Activated CD8-positive, alpha-beta T cell treated with anti-CD3 and anti-CD28 coated beads for 36 hours (primary cell): ENCODE measurements around the gene PIP5K1C. TPM values are rescaled to one million over a fixed set of nuclear protein-coding genes. Genes with fewer than 3 reads are reported as not detected.
A peak's percentile ranks its signal among the peaks of the same experiment; 100 is the strongest.

Experiments
- ATAC-seq: fragments of 200-7000 bp; cut with Tn5 transposase; one replicate; pipeline ENCODE4 v1.10.0; 2021; ENCODE audit warnings: mild to moderate bottlenecking, moderate library complexity
- CTCF ChIA-PET: fragments of 350-600 bp; sonication (Branson Sonifier 250); formaldehyde crosslinking; loops from one replicate; lab custom pipeline; 2021; ENCODE audit warnings: antibody characterized with exemption; lab: Charles Lee
- POLR2A ChIA-PET: fragments of 350-600 bp; sonication (Branson Sonifier 250); formaldehyde crosslinking; loops from one replicate; lab custom pipeline; 2021; ENCODE audit warnings: antibody characterized with exemption; lab: Charles Lee
- DNase-seq: peaks from one replicate; pipeline ENCODE4 v3.0.0-alpha.2; 2020
- H3K27ac Mint-ChIP-seq: one replicate; pipeline ENCODE4 v1.8.0; 2021; ENCODE audit warnings: mild to moderate bottlenecking, mixed read lengths
- H3K27me3 Mint-ChIP-seq: one replicate; pipeline ENCODE4 v1.8.0; 2021; ENCODE audit warnings: mixed read lengths
- H3K36me3 Mint-ChIP-seq: one replicate; pipeline ENCODE4 v1.8.0; 2021; ENCODE audit warnings: low read depth, mixed read lengths
- H3K4me1 Mint-ChIP-seq: one replicate; pipeline ENCODE4 v1.8.0; 2021; ENCODE audit warnings: low read depth, mixed read lengths
- H3K4me3 Mint-ChIP-seq: one replicate; pipeline ENCODE4 v1.8.0; 2021; ENCODE audit warnings: mild to moderate bottlenecking, moderate library complexity, mixed read lengths
- H3K9me3 Mint-ChIP-seq: one replicate; pipeline ENCODE4 v1.8.0; 2021; ENCODE audit warnings: mixed read lengths
- intact Hi-C: fragments of 100-400 bp; cut with micrococcal nuclease; formaldehyde crosslinking; loops from one replicate; pipeline ENCODE4 v1.10.0; 2022
- total RNA-seq, 2 experiments: library from RNA; stranded (reverse); gene quantifications; one replicate each; pipeline ENCODE4 v1.2.3, GENCODE V29; 2021
- TF ChIP-seq, protein P1 (sequence below): fragments of 200-600 bp; IDR thresholded peaks from one replicate; pipeline ENCODE4 v1.8.0; 2022; ENCODE audit warnings: antibody characterized with exemption, mild to moderate bottlenecking

The PIP5K1C gene
- total RNA-seq, 2 experiments from 2014 or later: 20.4 to 22.2 TPM

DNA sequence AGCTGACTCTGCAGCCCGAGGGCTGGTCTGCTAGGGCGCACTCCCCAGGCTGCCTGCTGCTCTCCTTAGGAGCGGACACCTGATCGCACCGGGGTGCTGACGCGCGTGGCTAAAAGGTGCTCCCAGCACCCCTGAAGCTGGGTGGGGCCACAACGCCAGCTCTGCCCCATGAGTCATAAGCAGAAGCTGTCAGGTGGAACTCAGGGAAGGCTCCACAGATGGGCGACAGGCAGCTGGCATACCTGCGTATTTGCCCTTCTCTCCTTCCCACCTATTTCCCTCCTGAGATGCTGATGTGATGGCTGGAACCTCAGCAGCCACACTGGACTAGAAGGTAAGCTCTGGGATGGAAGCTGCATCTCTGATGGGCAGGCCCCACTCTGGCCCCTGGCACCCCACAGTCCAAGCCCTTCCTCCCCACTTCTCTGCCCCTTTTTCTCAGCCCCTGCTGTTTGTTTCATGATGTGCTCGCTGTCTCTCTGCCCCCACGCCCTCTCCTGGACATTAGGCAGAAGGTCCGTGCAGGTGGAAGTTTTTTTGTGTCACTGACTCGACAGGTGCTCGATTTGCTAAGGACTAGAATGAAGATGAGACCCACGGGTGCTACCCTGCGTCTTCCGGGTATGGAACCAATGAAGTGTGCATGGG is 43.4 kb downstream of the PIP5K1C start:
- Mint-ChIP-seq H3K27ac (no peak overlapping the region), H3K4me1 (no peaks in the 10 kb centered on the region), H3K36me3 (peaks cover 20% of the 10 kb centered on the region), H3K27me3 (no peaks in the 10 kb centered on the region), H3K4me3 (no peak overlapping the region), H3K9me3 (no peaks in the 10 kb centered on the region)
- ChIA-PET CTCF (interaction anchor here (1.0 kb wide), 1 partner anchor 9 kb away, joined by 3 read pairs; no protein-coding TSS in a partner anchor), POLR2A (interaction anchor here (0.6 to 1.5 kb wide), 2 partner anchors 118 to 984 kb away, joined by 3 read pairs; partner anchors contain the start of gene TEKTIP1)
- intact Hi-C loops: no loop called here
- ATAC-seq (no peak), DNase-seq (no peak)
- TF ChIP-seq, protein P1, sequence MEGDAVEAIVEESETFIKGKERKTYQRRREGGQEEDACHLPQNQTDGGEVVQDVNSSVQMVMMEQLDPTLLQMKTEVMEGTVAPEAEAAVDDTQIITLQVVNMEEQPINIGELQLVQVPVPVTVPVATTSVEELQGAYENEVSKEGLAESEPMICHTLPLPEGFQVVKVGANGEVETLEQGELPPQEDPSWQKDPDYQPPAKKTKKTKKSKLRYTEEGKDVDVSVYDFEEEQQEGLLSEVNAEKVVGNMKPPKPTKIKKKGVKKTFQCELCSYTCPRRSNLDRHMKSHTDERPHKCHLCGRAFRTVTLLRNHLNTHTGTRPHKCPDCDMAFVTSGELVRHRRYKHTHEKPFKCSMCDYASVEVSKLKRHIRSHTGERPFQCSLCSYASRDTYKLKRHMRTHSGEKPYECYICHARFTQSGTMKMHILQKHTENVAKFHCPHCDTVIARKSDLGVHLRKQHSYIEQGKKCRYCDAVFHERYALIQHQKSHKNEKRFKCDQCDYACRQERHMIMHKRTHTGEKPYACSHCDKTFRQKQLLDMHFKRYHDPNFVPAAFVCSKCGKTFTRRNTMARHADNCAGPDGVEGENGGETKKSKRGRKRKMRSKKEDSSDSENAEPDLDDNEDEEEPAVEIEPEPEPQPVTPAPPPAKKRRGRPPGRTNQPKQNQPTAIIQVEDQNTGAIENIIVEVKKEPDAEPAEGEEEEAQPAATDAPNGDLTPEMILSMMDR: no peak

DNA sequence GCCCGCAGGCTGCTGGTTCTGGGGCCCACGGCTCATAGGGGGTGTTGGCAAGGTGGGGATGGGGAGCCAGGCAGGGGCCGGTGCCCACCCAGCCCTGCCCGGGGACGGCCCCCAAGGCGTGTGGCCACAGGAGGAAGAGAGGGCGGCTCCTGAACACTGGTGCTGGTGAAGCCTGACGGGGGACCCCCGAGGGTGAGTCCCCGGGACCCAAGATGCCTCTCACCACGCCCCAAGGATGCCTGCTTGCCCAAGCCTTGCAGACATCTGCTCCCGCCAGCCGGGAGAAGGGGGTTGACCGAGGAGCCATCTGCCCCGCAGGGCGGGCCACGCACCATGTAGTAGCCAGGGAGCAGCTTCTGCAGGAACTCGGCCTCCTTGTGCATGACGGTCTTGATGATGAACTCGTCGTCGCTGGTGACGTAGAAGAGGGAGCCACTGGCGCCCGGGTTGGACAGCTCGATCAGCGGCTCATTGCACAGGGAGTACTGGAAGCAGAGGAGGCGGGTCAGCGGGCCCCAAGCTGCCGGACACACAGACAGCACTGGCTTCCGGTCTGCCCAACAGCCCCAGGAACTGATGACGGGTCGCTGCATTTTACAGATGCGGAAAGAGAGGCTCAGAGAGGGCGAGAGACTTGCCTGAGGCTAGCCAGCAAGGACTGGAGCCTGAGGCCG is 44.1 kb downstream of the PIP5K1C start:
- Mint-ChIP-seq H3K4me1 (no peaks in the 10 kb centered on the region), H3K27me3 (no peaks in the 10 kb centered on the region), H3K4me3 (no peak overlapping the region), H3K36me3 (peaks cover 16% of the 10 kb centered on the region), H3K27ac (no peak overlapping the region), H3K9me3 (no peaks in the 10 kb centered on the region)
- ChIA-PET CTCF (interaction anchor here (1.0 kb wide), 1 partner anchor 10 kb away, joined by 3 read pairs; no protein-coding TSS in a partner anchor), POLR2A (interaction anchor here (0.6 to 1.5 kb wide), 2 partner anchors 118 to 984 kb away, joined by 3 read pairs; partner anchors contain the start of gene TEKTIP1)
- no peak for ATAC-seq
- TF ChIP-seq, protein P1: no peak
- intact Hi-C loops: no loop called here
- DNase-seq: no peak

DNA sequence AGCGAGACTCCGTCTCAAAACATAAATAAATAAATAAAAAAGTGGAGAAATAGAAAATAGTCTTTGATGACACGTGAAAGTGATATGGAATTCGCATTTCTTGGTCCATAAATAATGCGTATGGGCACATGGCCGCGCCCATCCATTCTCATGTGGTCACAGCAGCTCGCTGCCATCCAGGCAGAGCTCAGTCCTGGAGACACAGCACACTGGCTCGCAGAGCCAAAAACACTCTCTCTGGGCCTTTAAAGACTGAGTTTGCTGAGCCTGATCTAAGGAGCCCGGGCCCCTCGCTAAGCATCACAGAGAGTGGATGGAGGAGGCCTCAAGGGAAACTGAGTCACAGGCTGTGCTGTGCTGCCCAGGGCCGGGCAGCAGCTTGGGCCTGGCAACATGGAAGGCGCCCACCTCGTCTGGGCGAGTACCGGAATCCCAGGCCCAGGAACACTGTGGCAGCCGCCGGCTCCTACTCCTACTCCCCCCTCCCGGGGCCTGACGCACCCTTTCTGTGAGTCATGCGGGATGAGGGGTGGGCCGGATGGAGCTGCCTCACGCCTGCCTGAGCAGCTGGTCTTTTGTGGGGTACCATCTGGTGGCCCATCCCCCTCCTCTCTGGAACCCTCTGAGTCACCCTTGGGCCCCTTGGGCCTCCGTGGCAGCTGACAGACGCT is 44.7 kb downstream of the PIP5K1C start:
- ChIA-PET POLR2A (no interaction called here), CTCF (interaction anchor here (1.2 kb wide), 1 partner anchor 63 kb away, joined by 3 read pairs; no protein-coding TSS in a partner anchor)
- Mint-ChIP-seq H3K9me3 (no peaks in the 10 kb centered on the region), H3K36me3 (peaks cover 10% of the 10 kb centered on the region), H3K4me3 (no peak overlapping the region), H3K4me1 (no peaks in the 10 kb centered on the region), H3K27ac (no peak overlapping the region), H3K27me3 (no peaks in the 10 kb centered on the region)
- no peak for DNase-seq
- TF ChIP-seq, protein P1: no peak
- peak; percentile 37 for ATAC-seq
- intact Hi-C loops: no loop called here

DNA sequence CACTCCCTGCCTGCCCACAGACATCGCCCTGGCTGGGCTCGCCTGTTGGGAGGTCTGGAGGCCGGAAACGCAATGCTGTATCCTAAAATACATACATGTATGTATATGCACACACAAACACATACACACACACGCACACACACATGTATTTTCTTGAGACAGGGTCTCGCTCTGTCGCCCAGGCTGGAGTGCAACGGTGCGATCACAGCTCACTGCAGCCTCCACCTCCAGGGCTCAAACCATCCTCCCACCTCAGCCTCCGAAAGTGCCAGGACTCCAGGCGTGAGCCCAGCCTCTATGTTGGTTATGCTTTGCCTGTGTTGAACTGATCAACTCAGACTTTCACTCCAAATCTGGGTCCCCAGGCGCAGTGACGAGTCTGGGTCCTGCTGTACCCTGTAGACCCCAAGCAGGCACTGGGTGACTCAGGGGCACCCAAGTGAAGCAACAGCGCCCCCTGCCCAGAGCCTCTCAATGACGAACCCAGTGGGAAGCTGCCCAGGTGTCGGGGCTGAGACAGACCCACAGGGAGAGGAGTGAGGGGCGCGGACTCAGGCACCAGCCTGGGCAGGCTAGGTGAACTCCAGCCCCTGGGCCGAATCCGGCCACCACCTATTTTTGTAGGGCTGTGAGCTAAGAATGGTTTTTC is 46.3 kb downstream of the PIP5K1C start:
- Mint-ChIP-seq H3K4me3 (no peak overlapping the region), H3K4me1 (no peaks in the 10 kb centered on the region), H3K27ac (no peak overlapping the region), H3K27me3 (no peaks in the 10 kb centered on the region), H3K36me3 (peaks cover 10% of the 10 kb centered on the region), H3K9me3 (no peaks in the 10 kb centered on the region)
- ChIA-PET CTCF (no interaction called here), POLR2A (interaction anchor here (0.6 to 1.1 kb wide), 3 partner anchors 8 to 15 kb away, joined by 3 to 4 read pairs (median 3); no protein-coding TSS in a partner anchor)
- TF ChIP-seq, protein P1: peak; percentile 35
- intact Hi-C loops: no loop called here
- no peak for ATAC-seq
- DNase-seq: peak; percentile 55
